Superior temporal gyrus (tissue), 1 donor: ENCODE measurements around the gene ZNF764.
A peak's percentile ranks its signal among the peaks of the same experiment; 100 is the strongest.
"Not testable (repeated sequence)": the region's sequence is repeated elsewhere in the genome, so short reads cannot be mapped to it uniquely, and the experiment has no call there.

Experiments
- DNase-seq: peaks from one replicate; pipeline ENCODE4 v3.0.0-alpha.2; 2016; ENCODE audit errors: extremely low spot score

The ZNF764 gene

DNA sequence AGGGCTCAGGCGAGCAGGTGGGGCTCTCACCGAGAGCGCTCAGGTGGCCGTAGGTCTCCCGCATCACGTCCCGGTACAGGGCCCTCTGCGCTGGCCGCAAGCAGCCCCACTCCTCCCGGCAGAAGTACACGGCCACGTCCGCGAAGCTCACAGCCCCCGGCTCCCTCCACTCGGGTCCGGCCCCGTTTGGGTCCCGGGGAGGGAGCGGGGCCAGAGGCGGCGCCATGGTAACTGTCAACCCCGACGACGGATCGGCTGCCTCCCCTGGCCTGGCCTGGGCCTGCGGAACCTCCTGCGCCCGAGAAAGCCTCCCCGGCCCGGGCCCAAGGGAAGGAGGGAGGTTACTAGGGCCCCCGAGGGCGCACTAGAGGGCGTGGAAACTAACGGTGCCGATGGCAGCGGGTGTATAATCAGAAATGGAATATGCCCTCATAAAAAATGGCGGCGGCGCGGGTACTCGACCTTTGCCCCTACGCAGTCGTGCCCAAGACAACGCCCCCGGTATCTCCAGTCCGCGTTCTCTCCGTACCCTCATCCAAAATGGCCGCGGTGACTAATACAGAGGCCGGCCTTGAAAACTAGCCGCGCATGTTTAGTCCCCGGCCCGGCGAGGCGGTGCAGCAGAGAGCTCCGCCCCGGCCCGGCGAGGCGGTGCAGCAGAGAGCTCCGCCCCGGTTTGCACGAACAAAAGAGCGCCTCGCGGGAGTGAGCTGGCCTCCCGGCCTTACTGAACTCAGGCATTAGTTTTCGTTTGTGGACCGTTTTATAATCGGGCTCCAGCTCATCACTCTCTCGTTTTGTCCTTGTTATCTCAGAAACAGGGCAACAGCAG is at the start of gene ZNF764:
ZNF764 (minus strand) TSS at position 418 of the 832 bp plus-strand sequence; CDS start at position 226, 192 bp downstream.
- DNase-seq = peak; percentile 99

DNA sequence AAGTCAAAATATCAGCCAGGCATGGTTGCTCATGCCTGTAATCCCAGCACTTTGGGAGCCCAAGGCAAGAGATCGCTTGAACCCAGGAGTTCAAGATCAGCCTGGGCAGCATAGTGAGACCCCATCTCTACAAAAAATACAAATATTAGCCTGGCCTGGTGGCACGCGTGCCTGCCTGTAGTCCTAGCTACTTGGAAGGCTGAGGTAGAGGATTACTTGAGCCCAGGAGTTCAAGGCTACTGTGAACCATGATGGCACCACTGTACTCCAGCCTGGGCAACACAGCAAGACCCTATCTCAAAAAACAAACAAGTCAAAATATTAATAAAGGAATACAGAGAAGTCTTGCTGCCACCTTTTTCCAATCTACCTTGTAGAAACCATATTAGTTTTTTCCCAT is 47.8 kb upstream of the ZNF764 start:
- no peak for DNase-seq

DNA sequence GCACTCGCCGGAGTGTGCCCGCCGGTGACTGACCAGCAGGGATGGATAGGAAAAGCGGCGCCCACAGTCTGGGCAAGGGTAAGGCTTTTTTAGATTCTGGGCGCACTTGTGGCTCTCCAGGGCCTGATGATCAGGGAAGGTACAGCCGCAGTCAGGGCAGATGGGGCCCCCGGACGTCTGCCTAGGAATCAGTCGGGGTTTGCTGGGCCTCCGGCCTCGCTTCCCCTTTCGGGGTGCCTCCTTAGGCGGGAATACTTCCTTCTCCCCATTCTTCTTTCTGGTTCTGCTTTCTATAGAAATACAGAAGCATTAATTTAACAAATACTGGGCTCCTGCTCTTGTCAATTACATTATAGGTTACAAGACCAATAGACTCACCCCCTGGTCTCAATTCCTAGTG is 47.0 kb upstream of the ZNF764 start:
- no peak for DNase-seq

DNA sequence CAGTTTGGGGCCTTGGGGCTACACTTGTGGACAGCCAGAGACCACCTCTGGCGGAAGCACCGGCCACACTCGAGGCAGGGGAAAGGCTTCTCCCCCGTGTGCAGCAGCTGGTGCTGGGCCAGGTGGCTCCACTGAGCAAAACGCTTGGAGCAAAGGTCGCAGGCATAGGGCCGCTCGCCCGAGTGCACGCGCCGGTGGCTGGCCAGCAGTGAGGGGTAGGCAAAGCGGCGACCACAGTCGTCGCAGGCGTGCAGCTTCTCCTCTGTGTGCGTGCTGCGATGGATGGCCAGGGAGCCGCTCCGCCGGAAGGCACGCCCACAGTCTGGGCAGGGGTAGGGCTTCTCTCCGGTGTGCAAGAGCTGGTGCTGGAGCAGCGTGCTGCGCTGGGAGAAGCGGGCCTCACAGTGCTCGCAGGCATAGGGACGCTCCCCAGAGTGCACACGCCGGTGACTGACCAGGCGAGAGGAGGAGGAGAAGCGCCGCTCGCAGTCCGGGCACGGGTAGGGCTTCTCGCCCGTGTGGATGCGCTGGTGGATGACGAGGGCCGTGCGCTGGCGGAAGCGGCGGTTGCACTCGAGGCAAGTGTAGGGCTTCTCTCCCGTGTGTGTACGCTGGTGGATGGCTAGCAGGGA is 46.3 kb upstream of the ZNF764 start:
- DNase-seq = no peak

DNA sequence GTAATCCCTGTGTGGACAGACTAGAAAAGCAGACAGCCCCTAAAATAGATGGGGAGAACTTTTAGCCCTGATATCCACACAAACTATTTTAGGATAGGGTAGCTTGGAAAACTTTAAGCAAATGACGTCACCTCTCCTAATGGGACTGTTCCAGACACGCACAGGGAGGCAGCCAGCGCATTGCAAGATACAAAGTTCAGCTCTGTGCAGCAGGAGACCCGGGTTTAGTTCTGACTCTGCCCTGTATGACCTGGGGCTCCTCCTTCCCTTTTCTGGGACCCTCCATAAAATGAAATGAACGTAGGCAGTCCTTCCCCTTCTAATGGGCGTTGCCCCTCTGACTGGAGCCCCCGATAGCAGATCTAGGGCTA is 45.8 kb upstream of the ZNF764 start:
- DNase-seq = no peak

DNA sequence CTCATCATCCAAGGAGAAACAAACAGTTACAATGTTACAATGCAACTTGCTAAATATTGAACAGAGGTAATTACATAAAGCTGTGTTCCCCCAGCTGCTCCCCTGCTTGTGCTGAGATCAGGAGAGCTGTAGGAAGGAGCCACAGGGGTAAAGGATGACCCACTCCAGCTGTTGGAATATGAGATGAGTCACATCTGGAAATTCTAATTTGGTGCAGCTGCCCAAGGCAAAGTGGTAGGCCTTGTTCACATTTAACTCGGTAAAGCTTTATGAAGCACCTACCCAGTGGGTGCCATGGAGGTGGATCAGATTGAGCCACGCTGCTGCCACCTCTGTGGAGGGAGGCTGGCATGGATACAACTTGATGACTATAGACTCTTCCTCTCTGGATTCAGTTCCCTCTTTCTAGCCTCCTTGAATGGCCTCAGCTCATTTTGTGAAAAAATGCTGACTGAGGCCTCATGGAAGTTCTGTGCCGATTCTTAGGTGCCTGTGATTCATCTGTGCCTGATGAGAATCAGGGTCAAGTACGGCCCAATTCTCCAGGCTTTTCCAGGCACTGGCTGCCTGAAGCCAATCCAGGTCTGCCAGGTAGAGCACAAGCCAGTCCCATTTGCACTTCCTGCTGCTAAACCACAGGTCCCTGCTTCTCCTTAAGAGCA is 44.6 kb upstream of the ZNF764 start:
- no peak for DNase-seq

DNA sequence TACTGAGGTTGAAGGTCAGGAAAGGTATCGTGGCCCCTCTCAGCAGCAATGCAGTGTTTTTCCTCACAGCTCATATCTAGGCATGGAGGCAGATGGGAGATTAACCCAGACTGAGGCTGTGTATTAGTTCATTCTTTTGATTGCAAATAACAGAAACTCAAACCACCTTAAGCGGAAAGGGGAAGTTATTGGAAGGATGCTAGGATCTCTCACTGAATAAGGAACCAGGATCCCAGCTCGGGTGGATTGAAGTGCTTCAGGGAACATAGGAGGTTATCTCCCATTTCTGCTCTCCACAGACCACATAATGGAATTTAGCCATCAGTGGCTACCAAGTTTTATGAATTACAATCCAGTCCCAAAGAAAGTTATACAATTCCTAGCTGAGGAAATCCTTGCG is 43.8 kb upstream of the ZNF764 start:
- no peak for DNase-seq

DNA sequence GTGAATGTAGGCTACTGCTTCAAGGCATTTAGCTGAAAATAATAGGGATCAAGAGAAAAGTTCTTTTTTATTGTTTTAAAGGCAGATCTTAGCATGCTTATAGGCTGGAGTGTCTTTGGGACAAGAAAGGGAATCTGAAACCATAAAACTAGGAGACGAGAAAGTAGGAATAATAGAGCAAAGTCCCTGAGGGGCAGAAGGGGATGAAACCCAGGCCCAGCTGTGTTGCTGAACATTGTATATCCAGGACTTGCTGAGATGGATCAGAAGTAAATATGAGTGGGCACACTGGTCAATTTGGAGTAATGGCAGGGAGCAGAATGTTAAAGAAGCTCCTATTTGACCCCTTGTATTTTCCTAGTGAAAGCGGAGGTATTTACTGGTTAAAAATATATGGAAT is 42.8 kb upstream of the ZNF764 start:
- no peak for DNase-seq

DNA sequence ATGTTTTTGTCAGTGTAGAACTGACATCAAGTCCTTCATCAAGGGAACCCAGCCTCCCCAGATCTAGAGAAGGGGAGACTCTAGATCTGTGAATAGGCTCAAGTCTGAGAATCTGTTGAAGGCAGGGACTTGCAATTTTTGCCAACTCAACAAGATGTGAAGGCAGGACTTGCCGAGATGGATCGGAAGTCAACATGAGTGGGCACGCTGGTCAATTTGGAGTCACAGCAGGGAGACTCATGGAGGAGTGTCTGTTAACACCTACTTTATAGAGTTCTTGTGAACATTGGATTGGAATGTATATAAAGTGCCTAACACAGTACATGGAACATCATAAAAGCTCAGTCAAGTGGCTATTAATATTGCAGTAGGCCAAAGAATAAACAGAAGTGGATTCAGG is 42.0 kb upstream of the ZNF764 start:
- DNase-seq = no peak

DNA sequence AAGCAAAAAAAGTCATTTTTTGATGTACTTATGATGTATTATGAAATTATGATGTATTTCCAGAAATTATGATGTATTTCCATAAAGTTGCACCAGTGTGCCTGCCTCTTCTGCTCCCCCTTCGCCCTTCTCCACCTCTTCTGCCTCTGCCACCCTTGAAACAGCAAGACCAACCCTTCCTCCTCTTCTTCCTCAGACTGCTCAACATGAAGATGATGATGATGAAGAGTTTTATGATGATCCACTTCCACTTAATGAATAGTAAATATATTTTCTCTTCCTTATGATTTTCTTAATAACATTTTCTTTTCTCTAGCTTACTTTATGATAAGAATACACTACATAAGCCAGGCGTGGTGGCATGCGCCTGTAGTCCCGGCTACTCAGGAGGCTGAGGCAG is 34.7 kb upstream of the ZNF764 start:
- DNase-seq = no peak

DNA sequence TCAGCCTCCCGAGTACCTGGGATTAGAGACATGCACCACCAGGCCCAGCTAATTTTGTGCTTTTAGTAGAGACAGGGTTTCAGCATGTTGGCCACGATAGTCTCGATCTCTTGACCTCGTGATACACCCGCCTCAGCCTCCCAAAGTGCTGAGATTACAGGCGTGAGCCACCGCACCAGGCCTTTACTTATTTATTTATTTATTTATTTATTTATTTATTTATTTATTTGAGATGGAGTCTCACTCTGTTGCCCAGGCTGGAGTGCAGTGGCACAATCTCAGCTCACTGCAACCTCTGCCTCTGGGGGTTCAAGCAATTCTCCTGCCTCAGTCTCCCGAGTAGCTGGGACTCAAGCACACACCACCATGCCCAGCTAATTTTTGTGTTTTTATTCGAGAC is 32.7 kb upstream of the ZNF764 start:
- DNase-seq = not testable (repeated sequence)

DNA sequence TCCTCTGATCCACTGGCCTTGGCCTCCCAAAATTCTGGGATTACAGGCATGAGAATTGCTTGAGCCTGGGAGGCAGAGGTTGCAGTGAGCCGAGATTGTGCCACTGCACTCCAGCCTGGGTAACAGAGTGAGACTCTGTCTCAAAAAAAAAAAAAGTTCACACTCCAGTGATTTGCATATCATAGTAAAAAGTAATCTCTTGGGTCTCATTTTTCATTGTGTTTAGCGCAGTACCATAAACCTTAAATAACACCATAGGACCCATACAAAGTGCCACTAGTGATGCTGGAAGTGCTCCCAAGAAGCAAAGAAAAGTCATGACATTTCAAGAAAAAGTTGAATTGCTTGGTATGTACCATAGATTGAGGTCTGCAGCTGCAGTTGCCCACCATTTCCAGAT is 31.4 kb upstream of the ZNF764 start:
- DNase-seq = not testable (repeated sequence)

DNA sequence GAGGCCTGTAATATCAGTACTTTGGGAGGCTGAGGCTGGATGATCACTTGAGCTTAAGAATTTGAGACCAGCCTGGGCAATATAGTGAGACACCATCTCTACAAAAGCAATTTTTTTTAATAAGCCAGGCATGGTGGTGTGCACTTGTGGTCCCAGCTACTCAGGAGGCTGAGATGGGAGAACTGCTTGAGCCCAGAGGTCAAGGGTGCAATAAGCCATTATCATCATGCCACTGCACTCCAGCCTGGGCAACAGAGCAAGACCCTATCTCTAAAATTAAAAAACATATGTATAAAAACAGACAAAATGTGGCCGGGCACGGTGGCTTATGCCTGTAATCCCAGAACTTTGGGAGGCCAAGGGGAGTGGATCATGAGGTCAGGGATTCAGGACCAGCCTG is 30.5 kb upstream of the ZNF764 start:
- DNase-seq = no peak

DNA sequence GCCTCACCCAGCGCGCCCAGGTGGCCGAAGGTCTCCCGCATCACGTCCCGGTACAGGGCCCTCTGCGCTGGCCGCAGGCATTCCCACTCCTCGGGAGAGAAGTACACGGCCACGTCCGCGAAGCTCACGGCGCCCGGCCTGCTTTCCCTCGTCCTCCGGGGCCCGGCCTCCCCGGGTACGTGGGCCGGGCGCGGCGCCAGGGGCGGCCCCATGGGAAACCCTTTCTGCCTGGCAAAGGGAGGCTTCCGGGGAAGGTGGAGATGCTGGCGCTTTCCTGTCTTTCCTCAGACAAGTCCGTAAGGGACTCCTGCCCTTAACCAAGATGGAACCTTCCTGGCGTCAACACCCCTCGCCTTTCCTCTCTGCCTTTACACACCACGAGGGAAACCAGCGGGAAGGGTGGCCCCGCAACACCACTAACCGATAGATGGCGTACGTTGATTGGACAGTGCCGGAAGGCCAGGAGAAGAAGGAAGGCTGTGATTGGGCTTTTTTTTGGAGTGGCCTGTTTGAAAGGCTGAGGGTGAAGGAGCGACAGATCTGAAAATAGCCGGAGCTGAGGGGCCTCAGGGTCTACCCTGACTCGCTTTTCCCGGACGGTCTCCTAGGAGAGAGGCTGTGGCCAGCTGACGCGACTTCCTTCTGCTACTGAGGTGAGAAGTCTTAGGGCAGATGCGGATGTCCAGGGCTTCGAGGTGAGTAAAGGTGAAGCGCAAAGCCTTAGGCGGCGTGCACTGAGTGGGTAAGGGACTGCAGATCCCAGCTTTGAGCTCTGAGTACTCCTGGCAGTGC is 27.4 kb upstream of the ZNF764 start, which contains the start of gene ZNF785:
ZNF785 (minus strand) TSS at position 298 of the 792 bp plus-strand sequence; CDS start at position 212, 86 bp downstream.
- DNase-seq = peak; percentile 99

DNA sequence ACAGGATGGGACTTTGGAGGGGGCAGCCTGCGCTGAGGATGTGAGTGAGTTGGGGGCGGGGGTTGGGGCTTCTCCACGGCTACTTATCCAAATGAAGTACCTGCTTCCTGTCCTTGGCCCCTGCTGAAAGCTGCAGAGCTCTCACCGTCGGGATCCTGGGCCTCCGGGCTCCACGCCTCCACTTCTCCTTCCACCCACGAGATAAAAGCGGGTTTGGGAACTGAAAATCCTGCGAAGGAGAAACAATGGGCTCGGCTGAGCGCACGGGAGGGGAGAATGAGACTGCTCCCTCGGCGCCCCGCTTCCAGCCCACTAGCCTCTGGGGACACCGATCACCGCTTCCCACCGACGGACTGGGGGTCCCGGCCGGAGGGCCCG is 26.8 kb upstream of the ZNF764 start:
- DNase-seq = peak; percentile 26

DNA sequence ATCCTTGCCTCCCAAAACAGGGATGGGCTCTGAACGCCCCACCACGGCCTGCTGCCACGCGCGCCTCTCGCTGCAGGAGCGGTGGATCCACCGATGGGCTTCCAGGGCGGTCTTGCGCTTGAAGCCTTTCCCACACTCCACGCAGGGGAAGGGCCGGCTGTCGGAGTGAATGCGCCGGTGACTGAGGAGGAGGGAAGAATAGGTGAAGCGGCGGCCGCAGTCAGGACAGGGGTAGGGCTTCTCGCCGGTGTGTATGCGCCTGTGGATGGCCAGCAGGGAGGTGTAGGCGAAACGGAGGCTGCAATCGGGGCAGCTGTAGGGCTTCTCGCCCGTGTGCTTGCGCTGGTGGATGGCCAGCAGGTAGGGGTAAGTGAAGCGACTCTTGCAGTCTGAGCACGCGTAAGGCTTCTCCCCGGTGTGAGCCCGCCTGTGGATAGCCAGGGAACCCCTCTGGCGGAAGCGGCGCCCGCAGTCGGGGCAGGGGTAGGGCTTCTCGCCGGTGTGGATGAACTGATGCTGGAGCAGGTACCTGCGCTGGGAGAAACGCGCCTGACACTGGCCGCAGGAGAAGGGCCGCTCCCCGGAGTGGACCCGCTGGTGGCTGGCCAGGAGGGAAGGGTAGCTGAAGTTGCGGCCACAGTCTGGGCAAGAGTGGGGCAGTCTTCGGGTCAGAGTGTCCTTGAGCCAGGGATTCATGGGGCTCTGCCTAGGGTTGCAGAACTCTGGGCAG is 24.6 kb upstream of the ZNF764 start:
- no peak for DNase-seq

DNA sequence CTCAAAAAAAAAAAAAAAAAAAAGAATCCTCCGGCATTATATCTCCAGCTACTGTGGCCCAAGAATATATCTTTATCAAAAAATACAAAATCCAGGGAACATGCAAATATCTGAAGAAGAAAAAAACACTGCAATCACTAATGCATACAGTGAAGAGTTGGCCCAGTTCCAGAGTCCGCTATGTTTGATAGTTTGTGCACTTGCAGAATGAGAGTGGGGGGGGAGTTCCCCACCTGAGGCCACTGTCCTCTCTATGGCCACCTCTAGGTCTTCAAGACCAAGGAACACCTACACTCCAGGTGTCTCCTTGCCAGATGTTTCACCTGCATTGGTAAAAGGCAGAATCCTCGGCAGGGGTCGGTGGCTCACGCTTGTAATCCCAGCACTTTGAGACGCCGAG is 23.3 kb upstream of the ZNF764 start:
- no peak for DNase-seq

DNA sequence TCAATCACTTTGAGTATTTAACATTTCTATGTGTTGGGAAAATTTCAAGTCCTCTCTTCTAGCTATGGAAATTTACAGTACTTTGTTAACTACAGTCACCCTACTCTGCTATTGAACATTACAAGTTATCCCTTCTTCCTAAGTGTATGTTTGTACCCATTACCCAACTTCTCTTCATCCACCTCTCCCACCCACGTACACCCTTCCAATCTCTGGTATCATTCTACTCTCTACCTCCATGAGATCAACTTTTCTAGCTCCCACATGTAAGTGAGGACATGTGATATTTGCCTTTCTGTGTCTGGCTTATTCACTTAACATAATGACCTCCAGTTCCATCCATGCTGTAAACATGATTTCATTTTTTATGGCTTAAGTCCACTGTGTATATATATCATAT is 16.5 kb upstream of the ZNF764 start:
- DNase-seq = no peak

DNA sequence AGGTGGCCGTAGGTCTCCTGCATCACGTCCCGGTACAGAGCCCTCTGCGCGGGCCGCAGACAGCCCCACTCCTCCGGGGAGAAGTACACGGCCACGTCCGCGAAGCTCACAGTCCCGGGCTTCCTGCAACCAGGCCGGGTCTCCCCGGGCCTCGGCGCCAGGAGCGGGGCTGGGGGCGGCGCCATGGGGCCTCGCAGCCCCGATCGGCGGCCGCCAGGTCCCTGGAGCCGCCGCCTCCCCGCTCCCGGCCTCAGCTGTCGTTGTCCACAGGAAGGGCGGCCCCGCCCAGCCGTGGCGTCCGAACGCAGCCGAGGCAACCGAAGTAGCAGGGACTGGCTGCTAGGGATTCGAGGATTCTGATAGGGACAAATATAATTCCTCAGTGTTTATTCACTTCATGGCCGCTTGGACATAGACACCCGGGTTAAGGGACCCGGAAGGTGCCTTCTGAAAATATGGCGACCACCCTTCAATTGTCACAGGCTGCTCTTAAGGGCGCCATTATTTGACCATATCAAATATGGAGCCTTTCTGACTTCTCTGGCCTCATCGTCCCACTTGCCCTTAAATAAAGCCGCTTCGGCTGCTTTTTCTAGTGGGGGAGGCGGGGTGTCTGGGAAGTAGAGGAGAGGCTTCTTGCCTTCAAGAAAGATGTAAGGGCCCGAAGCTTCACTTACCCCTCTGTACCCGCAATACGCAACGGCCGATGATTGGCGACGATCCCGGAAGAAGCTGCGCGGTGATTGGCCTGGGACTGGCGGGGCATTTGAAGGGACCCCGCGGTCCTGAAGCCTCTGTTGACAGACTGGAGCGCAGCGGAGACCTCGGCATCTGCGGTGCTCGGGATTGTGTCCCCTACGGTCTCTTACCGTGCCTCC is 13.5 kb upstream of the ZNF764 start, which contains the start of gene ZNF688:
ZNF688 (minus strand) TSS at position 270 of the 878 bp plus-strand sequence; CDS start at position 185, 85 bp downstream.
- DNase-seq = peak; percentile 98
